ENCODE measurements around the gene GALNT10. TPM values are rescaled to one million over a fixed set of nuclear protein-coding genes. Genes with fewer than 3 reads are reported as not detected.

GALNT10 gene
- total RNA-seq, 1 experiment from 2014 or later: 27.8 TPM

DNA sequence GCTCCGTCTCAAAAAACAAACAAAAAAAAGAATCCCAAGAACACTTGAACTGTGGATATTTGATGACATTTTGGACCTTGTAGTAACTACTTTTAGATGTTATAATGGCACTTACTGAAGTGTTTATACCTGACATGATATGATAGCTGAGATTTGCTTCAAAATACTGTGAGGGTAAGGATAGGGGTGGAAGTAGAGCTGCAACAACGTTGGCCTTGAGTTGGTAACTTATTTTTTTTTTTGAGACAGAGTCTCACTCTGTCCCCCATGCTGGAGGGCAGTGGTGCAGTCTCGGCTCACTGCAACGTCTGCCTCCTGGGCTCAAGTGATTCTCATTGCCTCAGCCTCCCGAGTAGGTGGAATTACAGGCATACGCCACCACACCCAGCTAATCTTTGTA, 224.6 kb downstream of the GALNT10 start:
- Histone ChIP-seq H3K9ac (ENCODE audit: low read length) (no peak overlapping the region), H3K4me3 (replicated peaks in 1 of 2; ENCODE audit: low read depth in 1 of 2, low read length in 2 of 2) (no peak overlapping the region), H3K4me2 (ENCODE audit: low read length) (no peak overlapping the region), H3K36me3 (ENCODE audit: control insufficient read depth in 1 of 2, insufficient read depth in 2 of 2, low read length in 2 of 2) (no peaks in the 10 kb centered on the region), H3K9me2 (ENCODE audit: insufficient read depth) (no peaks in the 10 kb centered on the region), H3K27ac (ENCODE audit: low read depth, low read length) (no peak overlapping the region), H3K79me2 (ENCODE audit: insufficient read depth, low read length) (no peaks in the 10 kb centered on the region), H3K27me3 (ENCODE audit: insufficient read depth, low read length) (no peaks in the 10 kb centered on the region), H3K9me3 (ENCODE audit: control insufficient read depth in 1 of 2, insufficient read depth in 1 of 2, low read depth in 1 of 2, low read length in 2 of 2) (no peaks in the 10 kb centered on the region), H4K20me1 (ENCODE audit: insufficient read depth) (no peaks in the 10 kb centered on the region), H2AFZ (ENCODE audit: low read depth, low read length, poor library complexity, severe bottlenecking) (no peak overlapping the region), H3K4me1 (ENCODE audit: control insufficient read depth in 1 of 2, insufficient read depth in 2 of 2, low read length in 2 of 2) (no peaks in the 10 kb centered on the region)
- ChIA-PET POLR2A (no interaction called here), RAD21 (ENCODE audit: low non-redundant PET in 1 of 2, low total read pairs in 2 of 2, uncharacterized antibody in 2 of 2, unreplicated experiment in 2 of 2) (no interaction called here), CTCF (no interaction called here)
- ATAC-seq: no peak
- BruUV-seq (replicated peaks): no TSS peak
- no peak for TF ChIP-seq EZH2phosphoT487 (IDR thresholded peaks at IDR 0.05; ENCODE audit: borderline replicate concordance)
- intact Hi-C loops (cut with micrococcal nuclease): no loop called here
- no peak for DNase-seq (ENCODE audit: low read depth, low spot score)

DNA sequence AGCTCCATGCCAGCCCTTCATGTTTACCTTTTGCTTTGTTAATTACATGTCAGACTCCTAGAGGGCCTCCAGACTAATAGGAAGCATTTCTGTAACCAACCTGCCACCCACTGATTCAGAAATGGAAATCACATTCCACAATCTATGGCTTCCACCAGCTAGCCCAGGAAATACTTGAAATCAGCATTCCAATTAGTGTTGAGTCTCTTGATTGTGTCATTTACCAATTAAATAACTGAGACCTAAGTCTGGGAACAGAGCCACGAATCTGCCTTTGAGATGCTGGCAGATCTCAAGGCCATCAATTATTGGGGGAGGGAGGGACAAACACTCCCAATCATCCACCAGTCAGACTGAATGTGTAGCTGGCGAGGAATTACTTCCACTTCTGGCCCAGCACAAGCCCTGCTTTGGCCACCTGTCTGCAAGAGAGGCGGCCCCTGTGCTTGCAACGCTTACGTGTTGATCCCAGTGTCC, 227.8 kb downstream of the GALNT10 start:
- TF ChIP-seq EGR1 (IDR thresholded peaks at IDR 0.05; ENCODE audit: low read depth) (no peak), TCF7L2 (IDR thresholded peaks at IDR 0.05; ENCODE audit: borderline replicate concordance, extremely low read depth, insufficient read depth, insufficient read length) (no peak), EZH2 (IDR thresholded peaks at IDR 0.05) (no peak), ELF1 (IDR thresholded peaks at IDR 0.05; ENCODE audit: borderline replicate concordance, low read depth) (no peak), EZH2phosphoT487 (IDR thresholded peaks at IDR 0.05; ENCODE audit: borderline replicate concordance) (no peak), ZNF274 (IDR thresholded peaks at IDR 0.05; ENCODE audit: low read depth, low read length) (no peak), SIN3A (IDR thresholded peaks at IDR 0.05; ENCODE audit: low read depth) (no peak), SP1 (IDR thresholded peaks at IDR 0.05; ENCODE audit: low read depth) (no peak), POLR2AphosphoS5 (IDR thresholded peaks at IDR 0.05; ENCODE audit: low read depth, low read length) (no peak), ZFX (IDR thresholded peaks at IDR 0.05) (no peak), JUND (IDR thresholded peaks at IDR 0.05) (no peak), YY1 (IDR thresholded peaks at IDR 0.05; ENCODE audit: extremely low read depth, insufficient replicate concordance, low read depth, low read length) (no peak)
- TF ChIP-seq, protein P1, sequence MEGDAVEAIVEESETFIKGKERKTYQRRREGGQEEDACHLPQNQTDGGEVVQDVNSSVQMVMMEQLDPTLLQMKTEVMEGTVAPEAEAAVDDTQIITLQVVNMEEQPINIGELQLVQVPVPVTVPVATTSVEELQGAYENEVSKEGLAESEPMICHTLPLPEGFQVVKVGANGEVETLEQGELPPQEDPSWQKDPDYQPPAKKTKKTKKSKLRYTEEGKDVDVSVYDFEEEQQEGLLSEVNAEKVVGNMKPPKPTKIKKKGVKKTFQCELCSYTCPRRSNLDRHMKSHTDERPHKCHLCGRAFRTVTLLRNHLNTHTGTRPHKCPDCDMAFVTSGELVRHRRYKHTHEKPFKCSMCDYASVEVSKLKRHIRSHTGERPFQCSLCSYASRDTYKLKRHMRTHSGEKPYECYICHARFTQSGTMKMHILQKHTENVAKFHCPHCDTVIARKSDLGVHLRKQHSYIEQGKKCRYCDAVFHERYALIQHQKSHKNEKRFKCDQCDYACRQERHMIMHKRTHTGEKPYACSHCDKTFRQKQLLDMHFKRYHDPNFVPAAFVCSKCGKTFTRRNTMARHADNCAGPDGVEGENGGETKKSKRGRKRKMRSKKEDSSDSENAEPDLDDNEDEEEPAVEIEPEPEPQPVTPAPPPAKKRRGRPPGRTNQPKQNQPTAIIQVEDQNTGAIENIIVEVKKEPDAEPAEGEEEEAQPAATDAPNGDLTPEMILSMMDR (IDR thresholded peaks at IDR 0.05 in 2 of 3, conservative IDR thresholded peaks at IDR 0.05 in 1 of 3; ENCODE audit: borderline replicate concordance in 1 of 3, insufficient read depth in 1 of 3, low read depth in 2 of 3, low read length in 2 of 3): no peak
- TF ChIP-seq, protein P2, sequence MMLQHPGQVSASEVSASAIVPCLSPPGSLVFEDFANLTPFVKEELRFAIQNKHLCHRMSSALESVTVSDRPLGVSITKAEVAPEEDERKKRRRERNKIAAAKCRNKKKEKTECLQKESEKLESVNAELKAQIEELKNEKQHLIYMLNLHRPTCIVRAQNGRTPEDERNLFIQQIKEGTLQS (IDR thresholded peaks at IDR 0.05): no peak
- TF ChIP-seq, protein P3, sequence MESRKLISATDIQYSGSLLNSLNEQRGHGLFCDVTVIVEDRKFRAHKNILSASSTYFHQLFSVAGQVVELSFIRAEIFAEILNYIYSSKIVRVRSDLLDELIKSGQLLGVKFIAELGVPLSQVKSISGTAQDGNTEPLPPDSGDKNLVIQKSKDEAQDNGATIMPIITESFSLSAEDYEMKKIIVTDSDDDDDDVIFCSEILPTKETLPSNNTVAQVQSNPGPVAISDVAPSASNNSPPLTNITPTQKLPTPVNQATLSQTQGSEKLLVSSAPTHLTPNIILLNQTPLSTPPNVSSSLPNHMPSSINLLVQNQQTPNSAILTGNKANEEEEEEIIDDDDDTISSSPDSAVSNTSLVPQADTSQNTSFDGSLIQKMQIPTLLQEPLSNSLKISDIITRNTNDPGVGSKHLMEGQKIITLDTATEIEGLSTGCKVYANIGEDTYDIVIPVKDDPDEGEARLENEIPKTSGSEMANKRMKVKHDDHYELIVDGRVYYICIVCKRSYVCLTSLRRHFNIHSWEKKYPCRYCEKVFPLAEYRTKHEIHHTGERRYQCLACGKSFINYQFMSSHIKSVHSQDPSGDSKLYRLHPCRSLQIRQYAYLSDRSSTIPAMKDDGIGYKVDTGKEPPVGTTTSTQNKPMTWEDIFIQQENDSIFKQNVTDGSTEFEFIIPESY (IDR thresholded peaks at IDR 0.05; ENCODE audit: extremely low read depth, insufficient replicate concordance, low read length): no peak
- DNase-seq (ENCODE audit: low read depth, low spot score): no peak
- intact Hi-C loops (cut with micrococcal nuclease): no loop called here
- Histone ChIP-seq H3K9ac (ENCODE audit: low read length) (no peak overlapping the region), H3K9me2 (ENCODE audit: insufficient read depth) (no peaks in the 10 kb centered on the region), H4K20me1 (ENCODE audit: insufficient read depth) (no peaks in the 10 kb centered on the region), H3K27ac (ENCODE audit: low read depth, low read length) (no peak overlapping the region), H2AFZ (ENCODE audit: low read depth, low read length, poor library complexity, severe bottlenecking) (no peak overlapping the region), H3K4me3 (replicated peaks in 1 of 2; ENCODE audit: low read depth in 1 of 2, low read length in 2 of 2) (no peak overlapping the region), H3K4me1 (ENCODE audit: control insufficient read depth in 1 of 2, insufficient read depth in 2 of 2, low read length in 2 of 2) (no peaks in the 10 kb centered on the region), H3K4me2 (ENCODE audit: low read length) (no peak overlapping the region), H3K27me3 (ENCODE audit: insufficient read depth, low read length) (no peaks in the 10 kb centered on the region), H3K79me2 (ENCODE audit: insufficient read depth, low read length) (no peaks in the 10 kb centered on the region), H3K9me3 (ENCODE audit: control insufficient read depth in 1 of 2, insufficient read depth in 1 of 2, low read depth in 1 of 2, low read length in 2 of 2) (no peaks in the 10 kb centered on the region), H3K36me3 (ENCODE audit: control insufficient read depth in 1 of 2, insufficient read depth in 2 of 2, low read length in 2 of 2) (no peaks in the 10 kb centered on the region)
- BruUV-seq (replicated peaks): no TSS peak
- ATAC-seq: no peak
- ChIA-PET POLR2A (no interaction called here), RAD21 (ENCODE audit: low non-redundant PET in 1 of 2, low total read pairs in 2 of 2, uncharacterized antibody in 2 of 2, unreplicated experiment in 2 of 2) (no interaction called here), CTCF (no interaction called here)

All from HCT116 (cell line).